ENCODE results near the gene MECP2.

GRCh38 chrX:154016366-154017076 lies 81.0 kb downstream of the MECP2 start:
- no peak for TF ChIP-seq EZH2phosphoT487 (IDR thresholded peaks at IDR 0.05; ENCODE audit: low read depth)
- TF ChIP-seq CTCF (IDR thresholded peaks at IDR 0.05; ENCODE audit: low read depth, low read length), result no peak

Measured in OCI-LY3 (cell line).